ENCODE data around the gene NOS1AP. TPM values are rescaled to one million over a fixed set of nuclear protein-coding genes. Genes with fewer than 3 reads are reported as not detected.

Gene NOS1AP
- total and polyA plus RNA-seq, 8 donors = 2.2 to 6.2 (median 3.3) TPM

DNA sequence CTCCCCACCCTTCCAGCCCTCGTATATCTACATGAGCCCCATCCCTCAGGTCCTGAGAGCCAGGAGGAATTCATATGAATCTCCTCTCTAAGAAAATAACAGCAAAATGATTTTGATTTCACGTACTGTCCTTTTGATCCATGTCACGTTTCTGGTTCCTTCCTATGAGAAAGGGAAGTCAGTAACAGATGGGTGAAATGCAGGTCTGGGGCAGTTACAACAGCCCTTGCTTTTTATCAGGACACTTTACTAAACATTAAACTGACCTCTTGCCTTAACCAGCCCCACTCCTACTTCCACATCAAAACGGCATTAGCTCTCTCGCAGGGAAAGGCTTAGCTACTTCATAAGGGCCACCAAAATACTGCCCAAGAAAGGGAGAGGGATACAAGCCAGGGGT is 248.1 kb downstream of the NOS1AP start:
- intact Hi-C loops (cut with DNase I) = no loop called here
- H3K9me3 ChIP-seq = no peaks in the 10 kb centered on the region
- H3K4me3 ChIP-seq = no peak overlapping the region
- H3K4me1 ChIP-seq = peaks cover 0 to 13% of the 10 kb centered on the region in 2 donors
- TF ChIP-seq, protein P1, sequence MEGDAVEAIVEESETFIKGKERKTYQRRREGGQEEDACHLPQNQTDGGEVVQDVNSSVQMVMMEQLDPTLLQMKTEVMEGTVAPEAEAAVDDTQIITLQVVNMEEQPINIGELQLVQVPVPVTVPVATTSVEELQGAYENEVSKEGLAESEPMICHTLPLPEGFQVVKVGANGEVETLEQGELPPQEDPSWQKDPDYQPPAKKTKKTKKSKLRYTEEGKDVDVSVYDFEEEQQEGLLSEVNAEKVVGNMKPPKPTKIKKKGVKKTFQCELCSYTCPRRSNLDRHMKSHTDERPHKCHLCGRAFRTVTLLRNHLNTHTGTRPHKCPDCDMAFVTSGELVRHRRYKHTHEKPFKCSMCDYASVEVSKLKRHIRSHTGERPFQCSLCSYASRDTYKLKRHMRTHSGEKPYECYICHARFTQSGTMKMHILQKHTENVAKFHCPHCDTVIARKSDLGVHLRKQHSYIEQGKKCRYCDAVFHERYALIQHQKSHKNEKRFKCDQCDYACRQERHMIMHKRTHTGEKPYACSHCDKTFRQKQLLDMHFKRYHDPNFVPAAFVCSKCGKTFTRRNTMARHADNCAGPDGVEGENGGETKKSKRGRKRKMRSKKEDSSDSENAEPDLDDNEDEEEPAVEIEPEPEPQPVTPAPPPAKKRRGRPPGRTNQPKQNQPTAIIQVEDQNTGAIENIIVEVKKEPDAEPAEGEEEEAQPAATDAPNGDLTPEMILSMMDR (IDR thresholded peaks at IDR 0.05) = no peak
- no peak overlapping the region for H3K27ac ChIP-seq
- ATAC-seq (no peak), DNase-seq (no peak)
- H3K27me3 ChIP-seq = no peaks in the 10 kb centered on the region
- no peaks in the 10 kb centered on the region for H3K36me3 ChIP-seq

DNA sequence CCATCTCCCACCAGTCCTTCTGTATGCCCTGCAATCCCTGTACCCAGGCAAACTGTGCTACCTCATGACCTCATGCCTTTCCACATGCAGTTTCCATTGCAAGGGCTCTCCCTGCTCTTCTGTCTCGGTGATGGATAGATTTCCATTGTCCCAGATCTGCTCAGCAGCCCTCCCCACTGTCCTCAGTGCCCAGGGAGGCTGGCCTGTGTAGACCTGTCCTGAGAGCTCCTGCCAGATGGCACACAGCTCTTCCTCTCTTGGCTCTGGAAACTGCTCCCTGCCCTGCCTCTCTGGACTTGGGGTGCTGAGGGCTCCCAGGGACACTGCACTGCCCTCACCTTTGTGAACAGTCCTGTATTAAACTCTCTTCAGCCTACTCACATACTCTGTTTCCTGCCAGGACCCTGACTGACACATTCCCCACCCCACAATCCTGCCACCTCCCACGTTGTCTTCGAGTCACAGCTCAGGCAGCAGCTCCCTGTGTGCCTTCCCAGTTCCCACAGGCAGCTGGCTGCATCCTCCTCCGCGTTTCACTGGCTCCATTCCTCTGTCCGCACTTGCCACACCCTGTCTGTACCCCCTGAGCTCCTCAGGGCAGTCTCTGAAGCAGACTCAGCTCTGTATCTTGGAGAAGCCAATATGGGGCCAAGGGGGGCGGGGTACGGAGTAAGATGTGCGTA is 250.1 kb downstream of the NOS1AP start:
- H3K36me3 ChIP-seq = no peaks in the 10 kb centered on the region
- H3K27me3 ChIP-seq = no peaks in the 10 kb centered on the region
- ATAC-seq (no peak), DNase-seq (no peak)
- no peak overlapping the region for H3K4me3 ChIP-seq
- H3K4me1 ChIP-seq = peaks cover 0 to 13% of the 10 kb centered on the region in 2 donors
- H3K27ac ChIP-seq = no peak overlapping the region
- H3K9me3 ChIP-seq = no peaks in the 10 kb centered on the region
- intact Hi-C loops (cut with DNase I) = no loop called here
- TF ChIP-seq, protein P1 (IDR thresholded peaks at IDR 0.05) = no peak

DNA sequence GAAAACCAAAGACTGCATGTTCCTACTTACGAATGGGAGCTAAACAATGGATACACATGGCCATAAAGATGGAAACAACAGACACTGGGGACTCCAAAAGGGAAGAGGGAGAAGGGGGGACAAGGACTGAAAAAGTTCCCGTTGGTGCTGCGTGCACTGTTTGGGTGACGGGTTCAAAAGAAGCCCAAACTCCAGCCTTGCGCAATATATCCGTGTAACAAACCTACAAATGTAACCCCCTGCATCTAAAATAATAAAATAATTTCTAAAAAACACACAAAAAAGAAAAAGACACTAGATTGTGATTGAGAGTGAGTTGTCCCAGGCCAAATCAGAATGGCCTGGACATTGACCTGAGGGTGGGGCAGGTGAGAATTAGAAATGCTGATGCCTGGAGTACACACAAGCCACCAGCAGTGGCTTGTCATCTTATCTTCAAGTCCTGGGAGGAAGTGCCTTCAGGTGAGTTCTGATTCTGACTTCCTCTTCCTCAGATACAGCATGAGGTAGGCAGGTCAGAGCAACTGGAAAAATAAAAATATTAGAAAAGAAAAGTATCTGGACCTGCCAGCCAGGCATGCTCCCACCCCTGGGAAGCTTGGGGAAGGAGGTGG is 252.4 kb downstream of the NOS1AP start:
- Histone ChIP-seq H3K36me3 (no peaks in the 10 kb centered on the region), H3K4me3 (no peak overlapping the region), H3K27ac (no peak overlapping the region), H3K27me3 (no peaks in the 10 kb centered on the region), H3K9me3 (no peaks in the 10 kb centered on the region), H3K4me1 (peaks cover 0 to 22% of the 10 kb centered on the region in 2 donors)
- intact Hi-C loops (cut with DNase I) = no loop called here
- ATAC-seq (no peak), DNase-seq (no peak)
- TF ChIP-seq, protein P1 (IDR thresholded peaks at IDR 0.05) = no peak

DNA sequence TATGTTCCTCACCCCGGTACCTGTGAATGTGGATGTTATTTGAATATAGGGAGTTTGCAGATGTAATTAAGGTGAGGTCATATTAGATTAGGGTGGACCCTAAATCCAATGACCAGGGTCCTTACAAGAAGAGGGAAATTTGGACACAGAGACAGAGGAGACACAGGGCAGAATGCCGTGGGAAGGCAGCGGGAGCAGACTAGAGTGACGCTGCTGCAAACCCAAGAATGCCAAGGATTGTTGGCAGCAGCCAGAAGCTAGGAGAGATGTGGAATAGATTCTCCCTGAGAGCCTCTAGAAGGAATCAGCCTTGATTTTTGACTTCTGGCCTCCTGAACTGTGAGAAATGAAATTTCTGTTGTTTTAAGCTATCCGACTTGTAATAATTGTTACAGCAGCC is 253.5 kb downstream of the NOS1AP start:
- Histone ChIP-seq H3K36me3 (no peaks in the 10 kb centered on the region), H3K27me3 (no peaks in the 10 kb centered on the region), H3K27ac (no peak overlapping the region), H3K4me3 (no peak overlapping the region), H3K4me1 (peaks cover 0 to 22% of the 10 kb centered on the region in 2 donors), H3K9me3 (no peaks in the 10 kb centered on the region)
- intact Hi-C loops (cut with DNase I) = no loop called here
- TF ChIP-seq, protein P1 (IDR thresholded peaks at IDR 0.05) = no peak
- ATAC-seq = no peak
- DNase-seq = no peak

DNA sequence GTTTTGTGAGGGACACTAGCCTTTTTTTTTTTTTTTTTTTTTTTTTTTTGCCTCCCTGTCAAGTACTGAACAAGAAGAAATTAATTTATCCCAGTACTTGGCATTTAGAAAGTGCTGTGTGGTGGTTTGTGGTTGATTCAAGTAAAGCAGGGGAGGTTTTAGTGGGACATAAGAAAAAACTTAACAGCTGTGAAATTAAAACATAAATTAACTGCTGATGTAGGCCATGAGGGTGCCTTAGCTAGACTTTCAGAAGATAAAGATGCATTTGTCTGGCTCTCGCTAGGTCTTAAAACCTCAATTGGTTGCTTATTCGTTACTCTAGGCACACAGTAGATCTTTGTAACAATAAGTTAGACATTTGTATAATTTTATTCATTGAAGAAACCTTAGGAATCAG is 254.9 kb downstream of the NOS1AP start:
- H3K27me3 ChIP-seq = no peaks in the 10 kb centered on the region
- H3K4me1 ChIP-seq = peaks cover 0 to 30% of the 10 kb centered on the region in 2 donors
- intact Hi-C loops (cut with DNase I) = no loop called here
- no peaks in the 10 kb centered on the region for H3K36me3 ChIP-seq
- TF ChIP-seq, protein P1 (IDR thresholded peaks at IDR 0.05) = no peak
- H3K4me3 ChIP-seq = no peak overlapping the region
- DNase-seq = no peak
- H3K9me3 ChIP-seq = no peaks in the 10 kb centered on the region
- H3K27ac ChIP-seq = no peak overlapping the region
- no peak for ATAC-seq
